A673 (cell line): Measurements from ENCODE around the gene BPIFB1. TPM values are rescaled to one million over a fixed set of nuclear protein-coding genes. Genes with fewer than 3 reads are reported as not detected.

Source experiments
- BruUV-seq: library from RNA; stranded (reverse); fragments of 400-500 nt; replicated peaks from 2 replicates; lab custom pipeline; 2021; lab: Mats Ljungman, UMichigan
- CTCF ChIA-PET: fragments of 300-600 bp; sonication (Branson Sonifier 250); formaldehyde crosslinking; loops from one replicate; lab custom pipeline; 2022; ENCODE audit warnings: antibody characterized with exemption; lab: Charles Lee
- POLR2A ChIA-PET: fragments of 300-600 bp; sonication (Branson Sonifier 250); formaldehyde crosslinking; loops from one replicate; lab custom pipeline; 2022; ENCODE audit warnings: antibody characterized with exemption; ENCODE audit not compliant: low non-redundant PET; lab: Charles Lee
- DNase-seq: peaks from one replicate; pipeline ENCODE4 v3.0.0-alpha.2; 2015; ENCODE audit warnings: low spot score
- H3K27ac ChIP-seq: fragments of 200-600 bp; sonication (generic); 2 replicates; pipeline ENCODE4 v1.5.1; 2016; ENCODE audit warnings: mixed run types, low read depth, mild to moderate bottlenecking, mixed read lengths, antibody characterized with exemption, low read length; ENCODE audit not compliant: poor library complexity, severe bottlenecking
- H3K27me3 ChIP-seq: fragments of 200-600 bp; sonication (generic); replicated peaks from 2 replicates; pipeline ENCODE4 v1.6.1; 2017; ENCODE audit warnings: mixed run types, low read depth, mild to moderate bottlenecking, mixed read lengths, antibody characterized with exemption, low read length; ENCODE audit not compliant: insufficient read depth, poor library complexity
- H3K36me3 ChIP-seq: fragments of 200-600 bp; sonication (generic); 2 replicates; pipeline ENCODE4 v1.6.1; 2016; ENCODE audit warnings: mixed run types, mild to moderate bottlenecking, mixed read lengths, antibody characterized with exemption, low read length; ENCODE audit not compliant: insufficient read depth, poor library complexity, severe bottlenecking
- H3K4me1 ChIP-seq: fragments of 200-600 bp; sonication (generic); 2 replicates; pipeline ENCODE4 v1.6.1; 2017; ENCODE audit warnings: mixed run types, mild to moderate bottlenecking, mixed read lengths, antibody characterized with exemption, low read length; ENCODE audit not compliant: insufficient read depth, poor library complexity, severe bottlenecking
- H3K4me3 ChIP-seq: fragments of 200-600 bp; sonication (generic); 2 replicates; pipeline ENCODE4 v1.5.1; 2016; ENCODE audit warnings: low read depth, mixed run types, mild to moderate bottlenecking, mixed read lengths, low read length; ENCODE audit not compliant: poor library complexity, severe bottlenecking
- H3K9me3 ChIP-seq: fragments of 200-600 bp; sonication (generic); 2 replicates; pipeline ENCODE4 v1.6.1; 2016; ENCODE audit warnings: mixed run types, low read depth, mild to moderate bottlenecking, mixed read lengths, antibody characterized with exemption, low read length; ENCODE audit not compliant: poor library complexity, severe bottlenecking
- CTCF ChIP-seq: fragments of 300-800, 200-600 bp; sonication (generic); conservative IDR thresholded peaks from 2 replicates; pipeline ENCODE4 v1.5.1; 2017; ENCODE audit warnings: low read depth, mild to moderate bottlenecking, antibody characterized with exemption, low read length, moderate library complexity, mixed read lengths
- EZH2 ChIP-seq: fragments of 200-600 bp; sonication (generic); IDR thresholded peaks from 2 replicates; pipeline ENCODE4 v1.6.1; 2017; ENCODE audit warnings: borderline replicate concordance, low read depth, mild to moderate bottlenecking, mixed read lengths, antibody characterized with exemption, low read length; ENCODE audit not compliant: poor library complexity, severe bottlenecking
- intact Hi-C: fragments of 100-400 bp; cut with micrococcal nuclease; formaldehyde crosslinking; loops from one replicate; pipeline ENCODE4 v1.10.0; 2022; ENCODE audit not compliant: unreplicated experiment
- total RNA-seq: library from RNA; stranded (reverse); gene quantifications from 2 replicates; pipeline ENCODE4 v1.2.3, GENCODE V29; 2021

BPIFB1 gene
- total RNA-seq, 1 experiment from 2014 or later = not detected

GRCh38 chr20:33337119-33337518 lies 54.1 kb downstream of the BPIFB1 start:
- POLR2A ChIA-PET = interaction anchor here (0.5 kb wide), 1 partner anchor 200 kb away, joined by 6 read pairs; no protein-coding TSS in a partner anchor
- no TSS peak for BruUV-seq
- H3K27ac ChIP-seq = no peak overlapping the region
- no peaks in the 10 kb centered on the region for H3K4me1 ChIP-seq
- peaks cover 6% of the 10 kb centered on the region for H3K27me3 ChIP-seq
- no peak for DNase-seq
- H3K4me3 ChIP-seq = no peak overlapping the region
- intact Hi-C loops = no loop called here
- CTCF ChIA-PET = no interaction called here
- H3K9me3 ChIP-seq = no peaks in the 10 kb centered on the region
- TF ChIP-seq CTCF = no peak
- no peak for TF ChIP-seq EZH2
- H3K36me3 ChIP-seq = no peaks in the 10 kb centered on the region

- TF ChIP-seq CTCF (no peak), EZH2 (no peak)
- no peaks in the 10 kb centered on the region for H3K36me3 ChIP-seq
- intact Hi-C loops = no loop called here
- no peaks in the 10 kb centered on the region for H3K4me1 ChIP-seq
- no TSS peak for BruUV-seq
- H3K4me3 ChIP-seq = no peak overlapping the region
- CTCF ChIA-PET = no interaction called here
- H3K27ac ChIP-seq = no peak overlapping the region
- H3K9me3 ChIP-seq = no peaks in the 10 kb centered on the region
- POLR2A ChIA-PET = interaction anchor here (0.5 kb wide), 1 partner anchor 200 kb away, joined by 6 read pairs; no protein-coding TSS in a partner anchor
- DNase-seq = no peak
- peaks cover under 1% of the 10 kb centered on the region for H3K27me3 ChIP-seq
Observed at GRCh38 chr20:33337531-33338165, 54.6 kb downstream of the BPIFB1 start.

- ChIA-PET POLR2A (no interaction called here), CTCF (no interaction called here)
- Histone ChIP-seq H3K27ac (no peak overlapping the region), H3K27me3 (no peaks in the 10 kb centered on the region), H3K4me1 (no peaks in the 10 kb centered on the region), H3K4me3 (no peak overlapping the region), H3K9me3 (no peaks in the 10 kb centered on the region), H3K36me3 (no peaks in the 10 kb centered on the region)
- TF ChIP-seq CTCF (no peak), EZH2 (no peak)
- no peak for DNase-seq
- intact Hi-C loops = no loop called here
- BruUV-seq = no TSS peak
Observed at GRCh38 chr20:33338467-33339258, 55.6 kb downstream of the BPIFB1 start.
